NCI-H146 treated with DMSO at 0.1 percent for 48 hours (cell line): ENCODE data around the gene DNAH12.
"Not testable (repeated sequence)": the region's sequence is repeated elsewhere in the genome, so short reads cannot be mapped to it uniquely, and the experiment has no call there.

Experiments used
- DNase-seq: peaks from one replicate; lab custom pipeline; 2025; ENCODE audit not compliant: unreplicated experiment; lab: John Stamatoyannopoulos, UW

Gene DNAH12

GRCh38 chr3:57423335-57423734 is 120.8 kb downstream of the DNAH12 start:
- no peak for DNase-seq

GRCh38 chr3:57421336-57421735 is 122.8 kb downstream of the DNAH12 start:
- no peak for DNase-seq

GRCh38 chr3:57420001-57420400 is 124.1 kb downstream of the DNAH12 start:
- DNase-seq = no peak

- no peak for DNase-seq
Observed at GRCh38 chr3:57411715-57412114, 132.4 kb downstream of the DNAH12 start.

- DNase-seq = no peak
Observed at GRCh38 chr3:57409471-57409870, 134.7 kb downstream of the DNAH12 start.

- no peak for DNase-seq
Observed at GRCh38 chr3:57402675-57403074, 141.5 kb downstream of the DNAH12 start.

- DNase-seq = peak; percentile 19
Observed at GRCh38 chr3:57397175-57398026, 146.7 kb downstream of the DNAH12 start.

GRCh38 chr3:57393977-57394376 is 150.2 kb downstream of the DNAH12 start:
- DNase-seq = no peak

GRCh38 chr3:57391767-57392166 is 152.4 kb downstream of the DNAH12 start:
- DNase-seq = no peak

- no peak for DNase-seq
Observed at GRCh38 chr3:57389271-57389670, 154.9 kb downstream of the DNAH12 start.

GRCh38 chr3:57386307-57386706 is 157.8 kb downstream of the DNAH12 start:
- DNase-seq = no peak

GRCh38 chr3:57385498-57385897 is 158.6 kb downstream of the DNAH12 start:
- DNase-seq = no peak

- no peak for DNase-seq
Observed at GRCh38 chr3:57383838-57384237, 160.3 kb downstream of the DNAH12 start.

GRCh38 chr3:57383406-57383805 is 160.7 kb downstream of the DNAH12 start:
- no peak for DNase-seq

- no peak for DNase-seq
Observed at GRCh38 chr3:57382933-57383332, 161.2 kb downstream of the DNAH12 start.

GRCh38 chr3:57370341-57370740 is 173.8 kb downstream of the DNAH12 start:
- DNase-seq = no peak

- not testable (repeated sequence) for DNase-seq
Observed at GRCh38 chr3:57365089-57365488, 179.1 kb downstream of the DNAH12 start.

GRCh38 chr3:57356275-57356674 is 187.9 kb downstream of the DNAH12 start:
- not testable (repeated sequence) for DNase-seq

GRCh38 chr3:57354768-57355167 is 189.4 kb downstream of the DNAH12 start:
- no peak for DNase-seq

GRCh38 chr3:57350271-57350670 is 193.9 kb downstream of the DNAH12 start:
- DNase-seq = no peak

GRCh38 chr3:57339071-57339642 is 205.0 kb downstream of the DNAH12 start:
- DNase-seq = not testable (repeated sequence)

- DNase-seq = not testable (repeated sequence)
Observed at GRCh38 chr3:57338272-57339070, 205.7 kb downstream of the DNAH12 start.
